Hematopoietic multipotent progenitor cell (in vitro differentiated cells): ENCODE measurements around the gene VAV1. TPM values are rescaled to one million over a fixed set of nuclear protein-coding genes. Genes with fewer than 3 reads are reported as not detected.
"Not testable (repeated sequence)": the region's sequence is repeated elsewhere in the genome, so short reads cannot be mapped to it uniquely, and the experiment has no call there.

ENCODE experiments used
- DNase-seq, 3 donors: peaks; one replicate each; pipeline ENCODE4 v3.0.0-alpha.2; 2011 to 2015; ENCODE audit warnings: low read depth in 2 of 3, low spot score in 2 of 3
- total RNA-seq: library from RNA; depleted of rRNA; stranded (reverse); fragments of >200 nt; gene quantifications from one replicate; pipeline ENCODE4 v1.2.3, GENCODE V29; 2012

VAV1 gene
- total RNA-seq, 1 donor = 77.0 TPM

DNA sequence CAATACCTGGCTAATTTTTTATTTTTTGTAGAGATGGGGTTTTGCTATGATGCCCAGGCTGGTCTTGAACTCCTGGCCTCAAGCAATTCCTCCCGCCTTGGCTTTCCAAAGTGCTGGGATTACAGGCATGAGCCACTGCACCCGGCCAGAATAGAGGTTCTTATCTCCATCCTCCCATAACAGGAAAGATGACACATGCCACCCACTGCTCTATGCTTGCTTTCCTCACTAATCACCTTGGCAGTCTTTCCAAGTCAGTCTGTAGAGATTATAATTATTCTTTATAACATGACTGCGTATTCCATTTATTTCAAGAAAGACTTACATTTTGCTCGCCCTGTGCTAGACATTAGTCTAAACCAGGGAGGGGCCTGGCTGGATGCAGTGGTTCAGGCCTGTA, 6.7 kb downstream of the VAV1 start:
- DNase-seq = no peak

DNA sequence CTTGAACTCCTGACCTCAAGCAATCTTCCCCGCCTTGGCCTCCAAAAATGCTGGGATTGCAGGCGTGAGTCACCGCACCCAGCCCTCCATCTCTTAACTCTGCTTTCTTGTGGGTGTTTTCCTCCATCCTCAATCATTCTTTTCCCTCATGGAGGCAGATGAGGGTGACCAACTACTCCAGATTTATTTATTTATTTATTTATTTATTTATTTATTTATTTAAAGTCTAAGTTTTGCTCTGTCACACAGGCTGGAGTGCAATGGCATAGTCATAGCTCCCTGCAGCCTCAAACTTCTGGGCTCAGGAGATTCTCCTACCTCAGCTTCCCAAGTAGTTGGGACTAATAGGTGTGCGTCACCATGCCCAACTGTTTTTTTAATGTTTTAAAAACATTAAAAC, 14.9 kb downstream of the VAV1 start:
- DNase-seq = no peak

DNA sequence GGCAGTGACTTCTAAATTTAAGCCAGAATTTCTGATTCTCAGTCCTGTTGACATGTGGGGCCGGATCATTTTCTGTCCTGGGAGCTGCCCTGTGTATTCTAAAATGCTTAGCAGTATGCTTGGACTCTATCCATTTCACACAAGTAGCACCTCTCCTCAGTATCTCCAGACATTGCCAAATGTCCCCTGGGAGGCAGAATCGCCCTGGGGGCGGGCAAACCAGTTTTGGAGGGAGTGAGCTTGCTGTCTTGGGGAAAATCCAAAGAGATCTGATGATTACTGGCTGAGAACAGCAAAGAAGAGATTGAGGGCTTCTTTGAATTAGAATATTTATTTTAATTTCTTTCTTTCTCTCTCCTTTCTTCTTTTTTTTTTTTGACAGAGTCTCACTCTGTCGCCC, 16.4 kb downstream of the VAV1 start:
- DNase-seq = no peak

DNA sequence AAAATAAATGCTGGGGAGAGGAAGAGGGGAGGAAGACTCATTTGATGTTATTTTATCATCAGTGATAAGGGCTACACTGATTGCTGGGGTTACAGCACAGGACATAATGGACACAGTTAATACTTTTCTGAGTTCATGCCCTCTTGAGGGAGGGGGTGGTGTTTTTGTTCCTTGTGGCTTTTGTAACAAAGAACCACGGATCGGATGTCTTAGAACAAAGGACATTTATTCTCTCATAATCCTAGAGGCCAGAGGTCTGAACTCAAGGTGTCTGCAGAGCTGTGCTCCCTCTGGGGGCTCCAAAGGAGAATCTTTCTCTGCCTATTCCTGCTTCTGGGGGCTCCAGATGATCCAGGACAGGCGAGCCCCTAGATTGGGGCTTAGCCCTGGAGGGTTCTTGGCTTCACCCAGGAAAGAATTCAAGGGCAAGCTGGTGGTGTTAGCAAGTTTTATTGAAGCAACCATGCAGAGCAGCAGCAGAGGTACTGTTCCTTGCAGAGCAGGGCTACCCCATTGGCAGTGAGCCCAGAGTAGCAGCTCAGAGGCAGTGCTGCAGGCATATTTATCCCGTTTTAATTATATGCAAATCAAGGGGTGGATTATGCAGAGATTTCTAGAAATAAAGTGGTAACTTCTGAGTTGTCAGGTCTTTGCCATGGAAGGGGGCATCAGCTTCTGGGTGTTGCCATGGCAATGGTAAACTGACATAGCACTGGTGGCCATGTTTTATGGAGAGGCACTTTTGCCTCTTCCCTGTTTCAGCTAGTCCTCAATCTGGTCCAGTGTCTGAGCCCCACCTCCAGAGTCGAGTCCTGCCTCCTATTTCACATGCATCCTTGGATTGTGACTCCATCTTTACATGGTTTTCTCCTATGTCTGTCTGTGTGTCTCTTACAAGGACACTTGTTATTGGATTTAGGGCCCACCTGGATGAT, 18.0 kb downstream of the VAV1 start:
- no peak for DNase-seq

DNA sequence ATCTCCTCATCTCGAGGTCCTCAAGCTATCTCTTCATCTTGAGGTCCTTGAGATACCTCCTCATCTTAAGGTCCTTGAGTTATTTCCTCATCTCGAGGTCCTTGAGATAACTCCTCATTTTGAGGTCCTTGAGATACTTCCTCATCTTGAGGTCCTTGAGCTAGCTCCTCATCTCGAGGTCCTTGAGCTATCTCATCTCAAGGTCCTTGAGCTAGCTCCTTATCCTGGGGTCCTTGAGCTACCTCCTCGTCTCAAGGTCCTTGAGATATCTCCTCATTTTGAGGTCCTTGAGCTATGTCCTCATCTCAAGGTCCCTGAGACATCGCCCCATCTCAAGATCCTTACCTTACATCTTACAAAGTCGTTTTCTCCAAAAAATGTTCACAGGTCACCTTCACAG, 18.7 kb downstream of the VAV1 start:
- no peak for DNase-seq

DNA sequence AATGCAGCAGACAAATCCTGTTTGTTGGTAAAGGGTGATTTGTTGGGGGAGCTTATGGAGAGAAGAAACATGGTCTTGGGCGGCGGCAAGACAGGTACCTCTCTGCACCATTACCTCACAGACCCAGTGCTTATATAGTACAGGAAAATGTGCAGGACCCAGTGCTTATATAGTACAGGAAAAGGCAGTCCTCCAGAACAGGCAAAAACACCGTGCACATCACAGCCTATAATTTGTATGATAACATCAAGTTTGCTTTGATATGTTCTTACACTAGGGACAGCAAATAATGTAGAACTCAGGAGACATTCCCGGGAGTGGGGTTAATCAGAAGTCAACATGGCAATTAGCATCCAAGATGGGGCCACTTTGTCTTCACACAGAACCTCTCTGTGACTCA, 20.9 kb downstream of the VAV1 start:
- no peak for DNase-seq

DNA sequence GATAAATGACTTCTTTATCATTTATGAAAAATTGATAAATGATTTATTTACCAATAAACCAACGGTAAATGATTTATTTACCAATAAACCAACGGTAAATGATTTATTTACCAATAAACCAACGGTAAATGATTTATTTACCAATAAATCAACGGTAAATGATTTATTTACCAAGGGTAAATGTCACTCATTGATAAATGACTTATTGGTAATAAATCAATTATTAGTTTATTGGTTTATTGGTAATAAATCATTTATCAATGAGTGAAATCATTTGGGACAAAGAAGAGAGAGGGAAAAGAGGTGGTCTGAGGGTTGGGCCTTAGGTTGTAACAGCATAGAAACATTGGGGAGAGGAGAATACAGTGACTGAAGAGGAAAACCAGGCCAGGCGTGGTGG, 21.5 kb downstream of the VAV1 start:
- no peak for DNase-seq

DNA sequence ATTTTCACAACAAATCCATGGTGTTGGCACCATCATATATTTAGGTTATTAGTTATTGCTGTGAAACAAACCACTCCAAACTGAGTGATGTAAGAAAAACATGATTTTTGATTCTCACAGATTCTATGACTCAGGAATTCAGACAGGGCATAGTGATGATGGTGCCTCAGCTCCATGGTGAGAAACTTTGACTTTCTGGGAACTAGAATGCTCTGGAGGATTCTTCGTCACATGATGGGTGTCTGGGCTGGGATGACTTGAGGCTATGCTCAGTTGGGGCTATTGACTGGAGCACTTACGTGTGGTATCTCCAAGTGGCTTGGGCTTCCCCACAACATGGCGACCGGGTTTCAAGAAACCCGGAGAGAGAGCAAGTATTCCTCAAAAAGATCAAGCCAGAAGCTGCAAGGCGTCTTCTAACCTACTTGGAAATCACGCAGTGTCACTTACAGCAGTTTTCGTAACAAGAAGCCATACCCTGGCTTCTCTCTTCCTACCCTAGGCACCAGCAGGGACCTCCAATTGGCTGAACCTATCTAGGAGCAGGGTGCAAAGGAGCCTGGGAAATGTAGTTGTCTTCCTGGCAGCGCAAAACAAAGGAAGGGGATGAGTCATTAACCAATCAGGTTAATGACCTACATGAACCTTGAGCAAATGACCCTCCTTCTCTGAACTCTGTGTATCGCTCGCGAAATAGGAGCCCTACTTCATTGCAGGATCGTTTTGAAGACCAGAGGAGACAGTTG, 22.4 kb downstream of the VAV1 start:
- no peak for DNase-seq

DNA sequence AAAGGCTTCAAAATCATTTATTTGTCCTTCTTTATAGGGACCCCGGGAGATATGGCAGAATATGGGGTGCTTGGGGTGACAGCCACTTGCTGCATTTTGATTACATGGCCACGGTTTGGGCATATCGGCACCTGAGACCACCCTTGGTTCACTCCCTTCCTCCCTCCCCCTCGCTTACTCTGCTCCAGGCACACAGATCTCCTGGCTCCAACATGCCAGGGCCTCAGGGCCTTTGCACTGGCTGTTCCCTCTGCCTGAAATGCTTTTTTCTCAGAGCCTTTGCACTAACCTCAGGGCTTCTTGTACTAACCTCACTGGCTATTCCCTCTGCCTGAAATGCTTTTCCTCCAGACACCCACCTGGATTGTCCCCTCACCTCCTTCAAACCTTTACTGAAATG, 23.8 kb downstream of the VAV1 start:
- DNase-seq = no peak

DNA sequence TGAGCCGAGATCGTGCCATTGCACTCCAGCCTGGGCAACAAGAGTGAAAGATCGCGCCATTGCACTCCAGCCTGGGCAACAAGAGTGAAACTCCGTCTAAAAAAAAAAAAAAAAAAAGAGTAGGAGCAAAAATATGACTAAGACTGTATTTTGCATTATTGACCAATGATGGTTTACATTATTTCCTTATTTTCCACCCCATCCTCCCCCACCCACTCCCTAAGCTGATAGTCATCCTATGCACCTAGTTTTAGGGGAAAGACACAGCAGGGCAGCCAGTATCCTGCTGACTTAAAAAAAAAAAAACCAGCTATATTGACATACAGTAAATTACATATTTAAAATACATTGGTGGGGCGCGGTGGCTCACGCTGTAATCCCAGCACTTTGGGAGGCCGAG, 25.1 kb downstream of the VAV1 start:
- no peak for DNase-seq

DNA sequence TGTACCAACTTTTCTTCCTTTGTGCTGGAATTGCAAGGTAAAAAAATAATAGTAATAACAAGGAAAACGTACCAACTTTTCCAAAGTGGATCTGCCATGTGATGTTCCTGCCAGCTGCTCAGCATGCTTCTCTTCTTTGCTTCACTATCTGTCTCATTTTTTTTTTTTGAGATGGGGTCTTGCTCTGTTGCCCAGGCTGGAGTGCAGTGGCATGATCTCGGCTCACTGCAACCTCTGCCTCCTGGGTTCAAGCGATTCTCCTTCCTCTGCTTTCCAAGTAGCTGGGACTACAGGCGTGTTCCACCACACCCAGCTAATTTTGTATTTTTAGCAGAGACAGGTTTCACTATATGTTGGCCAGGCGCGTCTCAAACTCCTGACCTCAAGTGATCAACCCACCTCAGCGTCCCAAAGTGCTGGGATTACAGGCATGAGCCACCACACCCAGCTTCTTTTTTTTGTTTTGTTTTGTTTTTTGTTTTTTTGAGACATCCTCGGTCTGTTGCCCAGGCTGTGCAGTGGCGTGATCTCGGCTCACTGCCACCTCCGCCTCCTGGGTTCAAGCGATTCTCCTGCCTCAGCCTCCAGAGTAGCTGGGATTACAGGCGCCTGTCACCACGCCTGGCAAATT, 27.8 kb downstream of the VAV1 start:
- not testable (repeated sequence) for DNase-seq

DNA sequence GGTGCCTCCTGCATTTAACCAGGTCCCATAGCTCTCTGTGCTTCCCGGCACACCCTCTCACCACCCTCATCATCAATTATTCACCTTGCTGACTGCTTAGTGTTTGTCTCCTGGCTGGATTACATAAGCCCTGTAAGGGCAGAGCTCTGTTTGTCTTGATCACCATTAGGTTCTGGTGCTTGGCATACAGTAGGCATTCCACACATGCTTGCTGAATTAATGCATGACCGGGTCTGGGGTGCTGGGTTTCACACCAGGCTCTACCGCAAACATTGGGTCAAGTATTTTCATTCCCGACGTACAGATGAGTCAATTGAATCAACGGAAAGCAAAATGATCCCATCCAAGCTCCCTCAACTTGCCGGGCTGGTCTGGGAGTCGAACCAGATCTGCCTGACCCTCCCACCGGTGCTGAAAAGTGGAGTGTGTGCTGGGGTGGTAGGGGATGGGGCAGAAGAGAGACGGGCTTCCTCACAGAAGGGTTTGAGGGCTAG, 28.5 kb downstream of the VAV1 start:
- peak in 1 of 3 donors; percentile 13 for DNase-seq

DNA sequence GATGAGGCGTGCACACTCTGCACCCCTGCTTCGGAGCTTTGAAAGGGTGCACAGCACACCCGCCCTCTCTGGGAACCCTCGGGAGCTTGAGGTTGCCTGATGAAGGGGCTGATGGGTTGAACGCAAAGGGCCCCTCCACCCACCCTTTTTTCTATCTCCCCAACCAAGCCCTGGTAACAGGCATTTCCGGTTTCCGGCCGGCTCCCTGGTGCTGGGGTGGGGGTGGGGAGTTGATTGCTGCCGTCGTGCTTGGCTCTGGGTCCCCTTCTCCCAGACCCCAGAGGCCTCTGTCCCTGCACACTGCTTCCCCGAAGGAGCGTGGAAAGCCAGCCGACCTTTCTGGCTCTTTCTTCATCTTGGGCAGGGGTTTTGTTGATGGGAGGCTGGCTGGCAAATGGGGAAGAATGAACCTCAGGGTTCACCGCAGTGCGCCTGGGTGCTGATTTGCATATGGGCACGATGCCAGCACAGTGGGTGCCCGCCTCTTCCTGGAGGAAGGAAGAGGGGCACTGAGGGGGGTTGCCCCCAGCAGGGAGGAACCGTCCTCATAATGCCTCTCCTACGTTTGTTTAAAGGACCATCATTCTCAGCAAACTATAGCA, 29.1 kb downstream of the VAV1 start:
- DNase-seq = peak; percentile 72 to 97 (median 94)

DNA sequence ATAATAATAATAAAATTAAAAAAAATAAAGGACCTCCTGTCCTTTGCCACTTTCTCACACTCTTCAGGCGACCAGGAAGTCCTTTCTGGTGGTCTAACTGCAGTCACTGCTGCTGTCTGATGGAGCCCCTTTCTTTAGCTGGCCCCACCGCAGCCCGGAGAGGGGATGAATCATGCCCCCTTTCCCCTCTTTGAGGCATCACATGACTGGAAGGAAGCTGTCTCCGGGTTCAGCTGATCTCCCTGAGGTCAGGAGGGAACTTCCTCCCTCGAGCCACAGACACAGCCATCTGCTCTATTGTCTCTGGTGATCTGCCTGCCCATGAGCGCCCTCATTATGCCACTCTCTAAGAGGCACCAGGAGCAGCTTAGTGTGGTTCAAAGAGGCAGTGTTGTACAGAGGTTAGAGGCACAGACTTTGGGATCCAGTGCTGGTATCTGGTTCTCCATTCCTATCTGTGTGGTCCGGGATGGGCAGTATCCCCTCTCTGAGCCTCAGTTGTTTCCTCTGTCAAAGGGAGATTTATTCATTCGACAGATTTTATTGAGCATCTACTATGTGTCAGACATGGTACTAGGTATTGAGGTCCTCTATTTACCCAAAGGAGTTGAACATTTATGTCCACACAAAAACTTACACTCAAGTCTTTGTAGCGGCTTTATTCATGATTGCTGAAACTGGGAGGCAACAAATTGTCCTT, 30.0 kb downstream of the VAV1 start:
- DNase-seq = peak; percentile 54 to 93 (median 92)

DNA sequence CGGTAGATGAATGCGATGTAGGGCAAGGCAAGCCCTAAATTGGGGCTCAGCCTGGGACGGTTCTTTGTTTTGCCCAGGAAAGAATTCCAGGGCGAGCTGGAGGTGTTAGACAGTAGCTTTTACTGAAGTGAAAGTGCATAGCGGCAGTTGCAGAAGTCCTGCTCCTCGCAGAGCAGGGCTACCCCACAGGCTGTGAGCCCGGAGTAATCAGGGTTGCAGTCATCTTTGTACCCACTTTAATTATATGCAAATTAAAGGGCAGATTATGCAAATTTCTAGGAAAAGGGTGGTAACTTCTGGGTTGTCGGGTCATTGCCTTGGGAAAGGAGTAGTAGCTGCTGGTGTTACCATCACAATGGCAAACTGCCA, 30.5 kb downstream of the VAV1 start:
- DNase-seq = no peak

DNA sequence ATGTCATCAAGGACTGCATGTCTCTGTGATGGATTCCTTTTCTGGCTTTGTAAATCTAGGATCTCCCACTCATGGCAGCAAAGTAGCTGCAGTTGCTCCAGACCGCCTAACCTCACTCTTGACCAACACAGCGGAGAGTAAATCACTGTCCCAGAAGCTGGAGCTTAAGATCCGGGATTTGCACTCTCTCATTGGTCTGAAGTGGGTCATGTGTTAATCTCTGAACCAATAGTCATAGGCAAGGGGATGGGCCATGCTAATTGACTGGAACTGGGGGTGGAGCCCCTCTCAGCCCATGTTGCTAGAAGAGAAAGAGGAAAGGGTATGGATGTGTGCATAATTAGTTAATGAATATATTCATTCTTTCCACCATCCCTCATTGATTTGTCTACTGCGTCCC, 34.0 kb downstream of the VAV1 start:
- DNase-seq = no peak

DNA sequence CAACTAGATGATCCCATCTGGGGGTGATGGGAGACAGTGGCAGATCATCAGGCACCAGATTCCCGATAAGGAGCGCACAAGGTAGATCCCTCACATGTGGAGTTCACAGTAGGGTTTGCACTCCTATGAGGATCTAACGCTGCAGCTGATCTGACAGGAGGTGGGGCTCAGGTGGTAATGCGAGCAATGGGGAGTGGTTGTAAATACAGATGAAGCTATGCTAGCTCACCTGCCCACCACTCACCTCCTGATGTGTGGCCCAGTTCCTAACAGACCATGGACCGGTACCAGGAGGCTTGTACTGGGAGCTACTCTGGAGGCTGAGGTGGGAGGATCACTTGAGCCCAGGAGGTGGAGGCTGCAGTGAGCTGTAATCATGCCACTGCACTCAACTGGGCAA, 34.8 kb downstream of the VAV1 start:
- DNase-seq = no peak

DNA sequence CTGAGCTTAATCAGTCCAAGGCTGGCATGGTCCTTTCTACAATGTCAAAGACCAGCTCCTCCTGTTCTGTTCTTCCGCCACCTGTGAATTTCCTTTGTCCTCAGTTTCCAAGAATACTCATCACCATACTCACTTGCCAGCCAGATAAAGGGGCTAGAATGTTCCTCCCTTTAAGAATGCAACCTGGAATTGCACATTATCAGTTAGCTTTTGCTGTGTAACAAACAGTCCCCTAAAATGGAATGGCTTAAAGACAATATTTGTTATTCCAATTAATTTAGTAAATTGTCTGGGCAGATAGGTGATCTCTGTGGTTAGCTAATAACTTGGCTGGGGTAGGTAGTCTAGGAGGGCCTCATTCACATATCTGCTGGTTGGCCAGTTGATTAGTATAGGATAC, 36.0 kb downstream of the VAV1 start:
- DNase-seq = no peak

DNA sequence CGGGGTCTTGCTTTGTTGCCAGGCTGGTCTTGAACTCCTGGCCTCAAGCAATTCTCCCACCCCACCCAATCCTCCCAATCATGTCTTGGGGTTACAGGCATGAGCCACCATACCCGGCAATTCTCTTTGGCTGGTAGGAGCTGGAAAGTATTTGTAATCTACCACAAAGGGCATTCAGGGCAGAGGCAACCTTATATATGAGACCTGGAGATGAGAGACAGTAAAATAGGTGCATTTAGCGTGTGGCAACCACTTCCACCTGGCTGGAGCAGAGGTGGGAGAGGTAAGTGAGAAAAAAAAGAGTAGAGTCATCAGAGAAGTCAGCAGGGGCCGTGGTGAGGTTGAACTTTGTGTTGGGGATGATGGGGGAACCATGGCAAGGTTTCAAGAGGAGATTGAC, 36.8 kb downstream of the VAV1 start:
- no peak for DNase-seq

DNA sequence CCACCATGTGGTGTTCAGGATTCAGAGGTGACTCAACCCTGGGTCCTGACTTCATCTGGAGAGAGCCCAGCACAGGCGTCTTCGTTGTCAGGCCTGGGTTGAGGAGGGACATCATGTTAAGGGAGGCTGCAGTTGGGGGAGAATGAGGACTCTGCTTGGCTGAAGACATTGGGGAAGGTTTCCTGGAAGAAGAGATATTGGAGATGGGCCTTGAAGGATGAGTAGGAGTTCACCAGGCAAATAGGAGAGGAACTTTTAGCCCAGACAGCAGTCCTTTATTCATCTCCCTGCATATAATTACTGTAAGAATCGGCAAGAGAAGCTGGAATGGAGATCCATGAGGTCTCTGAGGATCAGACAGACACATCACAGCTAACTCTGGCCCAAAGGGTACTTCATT, 38.9 kb downstream of the VAV1 start:
- DNase-seq = no peak
